CD4-positive, CD25-positive, alpha-beta regulatory T cell (primary cell): ENCODE measurements around the gene KRT1. TPM values are rescaled to one million over a fixed set of nuclear protein-coding genes. Genes with fewer than 3 reads are reported as not detected.

Source experiments
- ATAC-seq, 2 donors: fragments of 150-1000 bp; cut with Tn5 transposase; one replicate each; pipeline ENCODE4 v1.10.0; 2021; ENCODE audit warnings: low read depth in 2 of 2, moderate number of reproducible peaks in 2 of 2, moderate library complexity in 1 of 2
- DNase-seq, 3 donors: peaks; one replicate each; pipeline versions ENCODE4 v3.0.0 to v3.0.0-alpha.2; 2012 to 2022; ENCODE audit warnings: mixed read lengths in 1 of 3
- H3K27ac ChIP-seq: one replicate; pipeline ENCODE4 v1.7.0; 2013; ENCODE audit warnings: mild to moderate bottlenecking, low read length; ENCODE audit not compliant: insufficient read depth, poor library complexity, severe bottlenecking
- H3K27me3 ChIP-seq: one replicate; pipeline ENCODE4 v1.7.0; 2013; ENCODE audit warnings: low read length; ENCODE audit not compliant: control insufficient read depth, insufficient read depth
- H3K36me3 ChIP-seq: one replicate; pipeline ENCODE4 v1.7.0; 2013; ENCODE audit warnings: mild to moderate bottlenecking, low read length, moderate library complexity; ENCODE audit not compliant: control insufficient read depth, insufficient read depth
- H3K4me1 ChIP-seq: 2 replicates; pipeline ENCODE4 v1.7.0; 2013; ENCODE audit warnings: mild to moderate bottlenecking, low read length; ENCODE audit not compliant: insufficient read depth, control insufficient read depth, poor library complexity, severe bottlenecking
- H3K4me3 ChIP-seq: one replicate; pipeline ENCODE4 v1.7.0; 2013; ENCODE audit warnings: low read depth, mild to moderate bottlenecking, low read length, moderate library complexity
- H3K9me3 ChIP-seq, 2 experiments: 1 replicate in 1 of 2; 2 replicates in 1 of 2; pipeline ENCODE4 v1.7.0; 2013; ENCODE audit warnings: low read length in 2 of 2, mild to moderate bottlenecking in 1 of 2, moderate library complexity in 1 of 2; ENCODE audit not compliant: control insufficient read depth in 2 of 2
- H3K27ac Mint-ChIP-seq, 3 donors: one replicate each; pipeline ENCODE4 v1.8.0; 2020 to 2022; ENCODE audit warnings: mild to moderate bottlenecking in 3 of 3, mixed read lengths in 3 of 3, moderate library complexity in 2 of 3
- H3K27me3 Mint-ChIP-seq: one replicate; pipeline ENCODE4 v1.8.0; 2022; ENCODE audit warnings: mild to moderate bottlenecking, mixed read lengths
- H3K36me3 Mint-ChIP-seq: one replicate; pipeline ENCODE4 v1.8.0; 2020; ENCODE audit warnings: mixed read lengths
- H3K4me1 Mint-ChIP-seq, 4 donors: one replicate each; pipeline ENCODE4 v1.8.0; 2020 to 2022; ENCODE audit warnings: mixed read lengths in 4 of 4, mild to moderate bottlenecking in 1 of 4
- H3K4me3 Mint-ChIP-seq, 4 donors: one replicate each; pipeline ENCODE4 v1.8.0; 2020 to 2022; ENCODE audit warnings: mild to moderate bottlenecking in 4 of 4, mixed read lengths in 4 of 4, moderate library complexity in 3 of 4
- H3K9me3 Mint-ChIP-seq, 7 donors: one replicate each; pipeline ENCODE4 v1.8.0; 2020 to 2022; ENCODE audit warnings: mixed read lengths in 7 of 7, mild to moderate bottlenecking in 3 of 7, moderate library complexity in 2 of 7
- polyA plus RNA-seq, 4 donors: library from polyadenylated mRNA; unstranded; fragments of 300-500 nt; fragmentation: Illumina TruSeq; gene quantifications; one replicate each; pipeline ENCODE4 v1.2.3, GENCODE V29; 2021
- total RNA-seq: library from RNA; stranded (reverse); gene quantifications from one replicate; pipeline ENCODE4 v1.2.3, GENCODE V29; 2022

KRT1 gene
- total and polyA plus RNA-seq, 5 donors from 2014 or later, result 3.3 to 9.9 (median 5.8) TPM; not detected in 1

DNA sequence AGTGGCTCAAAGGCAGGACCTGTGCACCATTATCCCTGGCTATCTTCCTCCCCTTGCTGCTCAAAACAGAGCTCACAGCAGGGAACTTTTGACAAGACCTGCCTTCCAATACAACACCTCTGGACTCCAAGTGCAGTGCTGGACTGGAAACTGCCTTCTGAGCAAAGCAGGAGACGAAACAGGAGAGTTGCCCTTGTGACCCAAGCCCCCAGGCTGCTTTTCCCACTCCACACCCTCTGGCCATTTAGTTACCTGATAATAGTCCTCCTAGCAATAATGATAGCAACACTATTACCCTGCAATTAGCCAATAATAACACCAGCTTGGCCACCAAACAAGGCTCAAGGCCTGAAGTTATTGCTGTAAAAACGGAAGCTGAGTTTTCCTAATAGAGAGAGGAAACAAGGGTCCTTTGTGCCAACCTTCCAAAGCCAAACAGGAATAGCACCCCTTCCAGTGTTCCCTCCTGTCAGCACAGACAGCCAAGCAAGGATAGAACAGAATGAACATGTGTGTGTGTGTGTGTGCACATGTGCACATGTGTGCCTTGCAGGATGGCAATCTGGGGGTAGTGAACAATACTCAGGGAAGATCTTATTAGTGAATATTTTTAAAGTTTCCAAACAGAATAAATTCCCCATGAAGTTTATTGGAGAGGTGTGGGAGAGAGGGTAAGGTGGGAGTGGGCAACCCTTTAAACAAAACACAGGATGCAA, 52.7 kb downstream of the KRT1 start:
- no peak overlapping the region for H3K4me3 Mint-ChIP-seq
- H3K27ac ChIP-seq, result no peak overlapping the region

More for the DNA sequence above, 52.7 kb downstream of the KRT1 start:
- Mint-ChIP-seq H3K36me3 (no peaks in the 10 kb centered on the region), H3K4me1 (peaks cover 0 to 32% (median 4%) of the 10 kb centered on the region in 4 donors), H3K27me3 (peaks cover 15% of the 10 kb centered on the region), H3K27ac (no peak overlapping the region), H3K9me3 (peaks cover 0 to 2% (median 0%) of the 10 kb centered on the region in 7 donors)
- Histone ChIP-seq H3K4me1 (peaks cover 3% of the 10 kb centered on the region), H3K4me3 (no peak overlapping the region), H3K36me3 (no peaks in the 10 kb centered on the region), H3K27me3 (no peaks in the 10 kb centered on the region), H3K9me3 (no peaks in the 10 kb centered on the region)
- no peak for DNase-seq
- no peak for ATAC-seq

Other genes with a start within 250 kb of the KRT1 start
- gene KRT75, start 246.0 kb downstream of the KRT1 start, total RNA-seq, result not detected
- not detected for gene KRT75, start 246.0 kb downstream of the KRT1 start, polyA plus RNA-seq
- gene KRT6B, start 228.3 kb downstream of the KRT1 start, total RNA-seq, result not detected
- gene KRT6B, start 228.3 kb downstream of the KRT1 start, polyA plus RNA-seq, result not detected
- not detected for gene KRT6C, start 206.6 kb downstream of the KRT1 start, total RNA-seq
- gene KRT6C, start 206.6 kb downstream of the KRT1 start, polyA plus RNA-seq, result not detected
- gene KRT6A, start 187.2 kb downstream of the KRT1 start, total RNA-seq, result not detected
- gene KRT6A, start 187.2 kb downstream of the KRT1 start, polyA plus RNA-seq, result not detected
- gene KRT5, start 160.0 kb downstream of the KRT1 start, total RNA-seq, result not detected
- gene KRT5, start 160.0 kb downstream of the KRT1 start, polyA plus RNA-seq, result not detected
- gene KRT71, start 127.3 kb downstream of the KRT1 start, total RNA-seq, result not detected
- not detected for gene KRT71, start 127.3 kb downstream of the KRT1 start, polyA plus RNA-seq
- gene KRT74, start 106.6 kb downstream of the KRT1 start, total RNA-seq, result not detected
- not detected for gene KRT74, start 106.6 kb downstream of the KRT1 start, polyA plus RNA-seq
- gene KRT72, start 78.9 kb downstream of the KRT1 start, total RNA-seq, result 1.3 TPM
- under 1 TPM in 1 of 4 donors, not detected in 3; 0.13 TPM for gene KRT72, start 78.9 kb downstream of the KRT1 start, polyA plus RNA-seq
- 1.0 TPM for gene KRT73, start 61.8 kb downstream of the KRT1 start, total RNA-seq
- 1 to 10 TPM in 2 of 4 donors, not detected in 2; 1.1 to 1.4 TPM for gene KRT73, start 61.8 kb downstream of the KRT1 start, polyA plus RNA-seq
- 0.42 TPM for gene KRT2, start 28.2 kb downstream of the KRT1 start, total RNA-seq
- gene KRT2, start 28.2 kb downstream of the KRT1 start, polyA plus RNA-seq, result under 1 TPM in 3 of 4 donors, not detected in 1; 0.23 to 0.80 (median 0.25) TPM
- gene KRT77, start 23.1 kb upstream of the KRT1 start, total RNA-seq, result not detected
- gene KRT77, start 23.1 kb upstream of the KRT1 start, polyA plus RNA-seq, result not detected
- gene KRT76, start 96.9 kb upstream of the KRT1 start, total RNA-seq, result not detected
- gene KRT76, start 96.9 kb upstream of the KRT1 start, polyA plus RNA-seq, result not detected
- gene KRT3, start 115.7 kb upstream of the KRT1 start, total RNA-seq, result not detected
- not detected for gene KRT3, start 115.7 kb upstream of the KRT1 start, polyA plus RNA-seq
- gene KRT4, start 133.7 kb upstream of the KRT1 start, total RNA-seq, result not detected
- gene KRT4, start 133.7 kb upstream of the KRT1 start, polyA plus RNA-seq, result not detected
- gene KRT79, start 153.9 kb upstream of the KRT1 start, total RNA-seq, result not detected
- gene KRT79, start 153.9 kb upstream of the KRT1 start, polyA plus RNA-seq, result not detected
- gene KRT78, start 168.6 kb upstream of the KRT1 start, total RNA-seq, result not detected
- gene KRT78, start 168.6 kb upstream of the KRT1 start, polyA plus RNA-seq, result not detected
- not detected for gene KRT8, start 224.7 kb upstream of the KRT1 start, total RNA-seq
- gene KRT8, start 224.7 kb upstream of the KRT1 start, polyA plus RNA-seq, result under 1 TPM in 2 of 4 donors, not detected in 2; 0.13 to 0.73 TPM